MCF 10A (cell line): Measurements from ENCODE around the gene TBCK. TPM values are rescaled to one million over a fixed set of nuclear protein-coding genes. Genes with fewer than 3 reads are reported as not detected.

Source experiments
- BruUV-seq: library from RNA; stranded (reverse); fragments of 400-500 nt; replicated peaks from 2 replicates; lab custom pipeline; 2021; lab: Mats Ljungman, UMichigan
- CTCF ChIA-PET: fragments of 300-600 bp; sonication (Branson Sonifier 250); formaldehyde crosslinking; extraction: SDS; loops from one replicate; lab custom pipeline; 2021; ENCODE audit warnings: antibody characterized with exemption, inconsistent platforms; lab: Yijun Ruan, JAX
- POLR2A ChIA-PET: fragments of 300-600, 350-650 bp; sonication (Branson Sonifier 250); formaldehyde crosslinking; extraction: SDS; loops from one replicate; lab custom pipeline; 2020; ENCODE audit warnings: antibody characterized with exemption, inconsistent platforms; lab: Yijun Ruan, JAX
- DNase-seq: peaks from one replicate; pipeline ENCODE4 v3.0.0-alpha.2; 2018; ENCODE audit not compliant: unreplicated experiment
- H3K27ac Mint-ChIP-seq: one replicate; pipeline ENCODE4 v1.8.0; 2022; ENCODE audit warnings: mild to moderate bottlenecking, low read depth, mixed read lengths; ENCODE audit not compliant: unreplicated experiment
- H3K27me3 Mint-ChIP-seq: one replicate; pipeline ENCODE4 v1.8.0; 2022; ENCODE audit warnings: mixed read lengths; ENCODE audit not compliant: insufficient read depth, unreplicated experiment
- H3K36me3 Mint-ChIP-seq: one replicate; pipeline ENCODE4 v1.8.0; 2022; ENCODE audit warnings: mild to moderate bottlenecking, moderate library complexity, mixed read lengths; ENCODE audit not compliant: insufficient read depth, unreplicated experiment
- H3K4me1 Mint-ChIP-seq: one replicate; pipeline ENCODE4 v1.8.0; 2022; ENCODE audit warnings: mixed read lengths; ENCODE audit not compliant: insufficient read depth, unreplicated experiment
- H3K4me3 Mint-ChIP-seq: one replicate; pipeline ENCODE4 v1.8.0; 2022; ENCODE audit warnings: mild to moderate bottlenecking, moderate library complexity, mixed read lengths; ENCODE audit not compliant: unreplicated experiment
- H3K9me3 Mint-ChIP-seq: one replicate; pipeline ENCODE4 v1.8.0; 2022; ENCODE audit warnings: mixed read lengths; ENCODE audit not compliant: unreplicated experiment
- intact Hi-C: fragments of 100-400 bp; cut with micrococcal nuclease; formaldehyde crosslinking; loops from 2 replicates; pipeline ENCODE4 v1.14.1; 2022
- total RNA-seq: library from RNA; stranded (reverse); gene quantifications from 2 replicates; pipeline ENCODE4 v1.2.3, GENCODE V29; 2022
- TF ChIP-seq, protein P1 (sequence below): fragments of 200-600 bp; IDR thresholded peaks from one replicate; pipeline ENCODE4 v1.8.0; 2022; ENCODE audit warnings: antibody characterized with exemption, mild to moderate bottlenecking; ENCODE audit not compliant: unreplicated experiment

TBCK gene
- total RNA-seq, 1 experiment from 2014 or later = 27.8 TPM

GRCh38 chr4:106351016-106351415 lies 35.0 kb upstream of the TBCK start:
- no TSS peak for BruUV-seq
- Mint-ChIP-seq H3K9me3 (no peaks in the 10 kb centered on the region), H3K27me3 (no peaks in the 10 kb centered on the region), H3K4me3 (no peak overlapping the region), H3K36me3 (peaks cover 51% of the 10 kb centered on the region), H3K4me1 (no peaks in the 10 kb centered on the region), H3K27ac (no peak overlapping the region)
- intact Hi-C loops = no loop called here
- CTCF ChIA-PET = interaction anchor here (0.7 to 1.1 kb wide), 2 partner anchors 12 to 31 kb away, joined by 3 read pairs; no protein-coding TSS in a partner anchor
- no peak for DNase-seq
- TF ChIP-seq, protein P1, sequence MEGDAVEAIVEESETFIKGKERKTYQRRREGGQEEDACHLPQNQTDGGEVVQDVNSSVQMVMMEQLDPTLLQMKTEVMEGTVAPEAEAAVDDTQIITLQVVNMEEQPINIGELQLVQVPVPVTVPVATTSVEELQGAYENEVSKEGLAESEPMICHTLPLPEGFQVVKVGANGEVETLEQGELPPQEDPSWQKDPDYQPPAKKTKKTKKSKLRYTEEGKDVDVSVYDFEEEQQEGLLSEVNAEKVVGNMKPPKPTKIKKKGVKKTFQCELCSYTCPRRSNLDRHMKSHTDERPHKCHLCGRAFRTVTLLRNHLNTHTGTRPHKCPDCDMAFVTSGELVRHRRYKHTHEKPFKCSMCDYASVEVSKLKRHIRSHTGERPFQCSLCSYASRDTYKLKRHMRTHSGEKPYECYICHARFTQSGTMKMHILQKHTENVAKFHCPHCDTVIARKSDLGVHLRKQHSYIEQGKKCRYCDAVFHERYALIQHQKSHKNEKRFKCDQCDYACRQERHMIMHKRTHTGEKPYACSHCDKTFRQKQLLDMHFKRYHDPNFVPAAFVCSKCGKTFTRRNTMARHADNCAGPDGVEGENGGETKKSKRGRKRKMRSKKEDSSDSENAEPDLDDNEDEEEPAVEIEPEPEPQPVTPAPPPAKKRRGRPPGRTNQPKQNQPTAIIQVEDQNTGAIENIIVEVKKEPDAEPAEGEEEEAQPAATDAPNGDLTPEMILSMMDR = no peak
- POLR2A ChIA-PET = interaction anchor here (0.9 kb wide), 1 partner anchor 13 kb away, joined by 3 read pairs; no protein-coding TSS in a partner anchor

GRCh38 chr4:106347167-106347566 lies 31.2 kb upstream of the TBCK start:
- Mint-ChIP-seq H3K9me3 (no peaks in the 10 kb centered on the region), H3K4me1 (peaks cover 10% of the 10 kb centered on the region), H3K36me3 (peaks cover 42% of the 10 kb centered on the region), H3K4me3 (no peak overlapping the region), H3K27me3 (no peaks in the 10 kb centered on the region), H3K27ac (no peak overlapping the region)
- DNase-seq = no peak
- ChIA-PET POLR2A (no interaction called here), CTCF (interaction anchor here (0.6 to 1.9 kb wide), 3 partner anchors 18 to 705 kb away, joined by 4 to 9 read pairs (median 4); no protein-coding TSS in a partner anchor)
- intact Hi-C loops = no loop called here
- TF ChIP-seq, protein P1 = no peak
- BruUV-seq = no TSS peak

- Mint-ChIP-seq H3K36me3 (peaks cover 50% of the 10 kb centered on the region), H3K27me3 (no peaks in the 10 kb centered on the region), H3K4me3 (no peak overlapping the region), H3K9me3 (peaks cover 11% of the 10 kb centered on the region), H3K4me1 (peaks cover 19% of the 10 kb centered on the region), H3K27ac (no peak overlapping the region)
- no TSS peak for BruUV-seq
- ChIA-PET POLR2A (no interaction called here), CTCF (interaction anchor here (0.8 to 1.4 kb wide), 4 partner anchors 8 to 464 kb away, joined by 4 to 5 read pairs (median 4); no protein-coding TSS in a partner anchor)
- TF ChIP-seq, protein P1 = no peak
- intact Hi-C loops = no loop called here
- DNase-seq = peak; percentile 28
Measured at GRCh38 chr4:106344647-106344970, 28.6 kb upstream of the TBCK start.

GRCh38 chr4:106343865-106344646 lies 28.0 kb upstream of the TBCK start:
- no peaks in the 10 kb centered on the region for H3K27me3 Mint-ChIP-seq
- H3K36me3 Mint-ChIP-seq = peaks cover 53% of the 10 kb centered on the region
- no peak for DNase-seq
- peaks cover 19% of the 10 kb centered on the region for H3K4me1 Mint-ChIP-seq
- CTCF ChIA-PET = interaction anchor here (0.8 to 1.4 kb wide), 5 partner anchors 8 to 465 kb away, joined by 4 to 5 read pairs (median 4); no protein-coding TSS in a partner anchor
- TF ChIP-seq, protein P1 = no peak
- intact Hi-C loops = no loop called here
- no TSS peak for BruUV-seq
- peaks cover 11% of the 10 kb centered on the region for H3K9me3 Mint-ChIP-seq
- POLR2A ChIA-PET = no interaction called here
- H3K4me3 Mint-ChIP-seq = no peak overlapping the region
- no peak overlapping the region for H3K27ac Mint-ChIP-seq
